ENCODE data around the gene GRIK1.

- TF ChIP-seq EZH2 (IDR thresholded peaks at IDR 0.05), result no peak
- TF ChIP-seq FOXP2 (optimal IDR thresholded peaks at IDR 0.05; ENCODE audit: control extremely low read depth, extremely low read length, insufficient read depth), result no peak
Measured at GRCh38 chr21:29985866-29986265, 46.1 kb upstream of the GRIK1 start.

All from SK-N-MC (cell line).